HG02884 (cell line): ENCODE data around the gene SPEF1.
"Not testable (repeated sequence)": the region's sequence is repeated elsewhere in the genome, so short reads cannot be mapped to it uniquely, and the experiment has no call there.

Experiments used
- ATAC-seq: cut with Tn5 transposase; IDR thresholded peaks from one replicate; pipeline ENCODE4 v1.9.1; 2021; ENCODE audit warnings: mild to moderate bottlenecking, moderate library complexity; ENCODE audit not compliant: unreplicated experiment

SPEF1 gene, protein sequence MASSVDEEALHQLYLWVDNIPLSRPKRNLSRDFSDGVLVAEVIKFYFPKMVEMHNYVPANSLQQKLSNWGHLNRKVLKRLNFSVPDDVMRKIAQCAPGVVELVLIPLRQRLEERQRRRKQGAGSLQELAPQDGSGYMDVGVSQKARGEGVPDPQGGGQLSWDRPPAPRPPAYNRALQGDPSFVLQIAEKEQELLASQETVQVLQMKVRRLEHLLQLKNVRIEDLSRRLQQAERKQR

DNA sequence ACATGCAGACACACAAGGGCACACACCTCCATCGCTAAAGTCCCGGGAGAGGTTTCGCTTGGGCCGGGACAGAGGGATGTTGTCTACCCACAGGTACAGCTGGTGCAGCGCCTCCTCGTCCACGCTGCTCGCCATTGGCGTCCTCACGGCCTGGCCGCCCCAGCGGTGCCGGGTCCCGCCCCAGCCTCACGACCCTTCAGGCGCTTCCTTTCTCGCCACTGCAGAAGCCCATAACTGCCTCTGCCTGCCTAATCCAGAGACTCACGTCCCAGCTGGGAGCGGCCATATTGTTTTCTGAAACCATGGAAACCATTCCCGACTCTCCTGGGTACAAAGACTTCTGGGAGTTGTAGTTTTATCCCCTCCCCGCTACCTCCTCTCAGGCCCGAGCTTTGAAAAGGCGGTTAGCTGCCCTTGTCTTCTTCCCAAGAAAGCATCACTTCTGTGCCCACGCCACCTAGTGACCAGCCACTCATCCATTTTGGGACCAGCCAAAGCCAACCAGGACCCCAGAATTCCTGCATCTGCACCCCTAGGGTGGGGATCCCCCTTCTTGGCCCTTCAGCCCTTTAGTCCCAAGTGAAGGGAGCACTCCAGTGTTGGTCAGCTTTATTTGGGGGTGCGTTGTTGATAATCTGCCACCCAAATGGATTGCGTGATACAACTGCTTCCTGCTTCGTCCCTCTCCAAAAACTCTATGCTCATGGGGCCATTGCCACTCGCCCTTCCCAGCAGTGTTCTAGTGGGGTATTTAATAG is at the start of gene SPEF1:
TSS of gene SPEF1 (minus strand) at position 296 of the 758 bp plus-strand sequence. CDS start at position 135, 161 bp downstream.
- peak; percentile 66 for ATAC-seq

DNA sequence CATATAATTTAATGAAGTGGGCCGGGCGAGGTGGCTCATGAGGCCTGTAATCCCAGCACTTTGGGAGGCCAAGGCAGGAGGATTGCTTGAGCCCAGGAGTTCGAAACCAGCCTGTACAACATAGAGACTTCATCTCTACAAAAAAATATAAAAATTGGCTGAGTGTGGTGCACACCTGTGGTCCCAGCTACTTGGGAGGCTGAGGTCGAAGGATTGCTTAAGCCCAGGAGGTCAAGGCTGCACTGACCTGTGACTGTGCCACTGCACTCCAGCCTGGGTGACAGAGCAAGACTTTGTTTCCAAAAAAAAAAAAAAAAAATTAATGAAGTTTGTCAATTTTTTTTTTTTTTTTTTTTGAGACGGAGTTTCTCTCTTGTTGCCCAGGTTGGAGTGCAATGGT is 48.6 kb upstream of the SPEF1 start:
- ATAC-seq: not testable (repeated sequence)

DNA sequence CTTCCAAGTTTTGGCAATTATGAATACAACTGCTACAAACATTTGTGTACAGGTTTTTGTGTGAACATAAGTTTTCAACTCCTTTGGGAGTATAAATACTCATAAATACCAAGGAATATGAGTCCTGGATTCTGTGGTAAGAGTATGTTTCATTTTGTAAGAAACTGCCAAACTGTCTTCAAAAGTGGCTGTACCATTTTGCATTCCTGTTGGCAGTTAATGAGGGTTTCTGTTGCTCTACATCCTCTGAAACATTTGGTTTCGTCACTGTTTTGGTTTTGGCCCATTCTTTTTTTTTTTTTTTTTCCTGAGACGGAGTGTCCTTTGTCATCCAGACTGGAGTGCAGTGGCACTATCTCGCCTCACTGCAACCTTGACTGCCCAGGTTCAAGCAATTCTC is 47.5 kb upstream of the SPEF1 start:
- no peak for ATAC-seq

DNA sequence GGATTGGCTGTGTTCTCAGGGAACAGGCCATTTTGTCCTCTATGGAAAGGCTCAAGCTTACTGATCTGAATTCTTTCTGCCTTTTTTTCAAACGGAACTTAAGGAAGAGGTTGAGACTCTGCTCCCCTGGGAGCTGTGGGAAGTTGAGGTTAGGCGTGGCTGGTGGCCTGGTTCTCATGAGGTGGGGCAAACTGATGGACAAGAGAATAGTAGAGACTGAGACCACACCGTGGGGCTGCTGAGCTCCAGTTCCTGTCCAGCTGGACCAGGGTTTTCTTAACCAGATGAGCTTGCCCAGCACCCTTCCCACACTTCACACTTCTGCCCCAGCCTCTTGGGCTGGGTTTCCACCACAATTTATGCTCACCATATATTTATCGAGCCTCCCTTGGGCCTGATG is 45.2 kb upstream of the SPEF1 start:
- ATAC-seq: no peak

DNA sequence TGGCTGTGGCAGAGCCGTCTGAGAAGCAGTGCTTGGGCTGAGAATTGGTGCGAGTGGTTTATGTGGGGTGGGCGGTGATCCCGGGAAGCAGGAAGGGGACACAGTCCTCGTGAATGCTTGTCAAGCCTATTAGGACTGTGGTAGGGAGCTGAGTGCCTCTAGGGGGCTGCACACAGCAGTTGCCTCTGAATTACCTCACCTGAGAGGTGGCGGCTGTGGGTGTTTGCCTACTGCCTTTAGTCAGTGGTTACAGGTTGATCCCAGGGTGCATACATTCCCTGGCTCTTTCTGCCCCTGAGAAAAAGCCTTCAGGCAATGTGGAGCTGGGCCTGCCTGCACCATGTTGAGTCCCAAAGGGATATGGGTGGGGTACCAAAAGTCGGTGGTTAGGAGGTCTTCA is 44.3 kb upstream of the SPEF1 start:
- no peak for ATAC-seq

DNA sequence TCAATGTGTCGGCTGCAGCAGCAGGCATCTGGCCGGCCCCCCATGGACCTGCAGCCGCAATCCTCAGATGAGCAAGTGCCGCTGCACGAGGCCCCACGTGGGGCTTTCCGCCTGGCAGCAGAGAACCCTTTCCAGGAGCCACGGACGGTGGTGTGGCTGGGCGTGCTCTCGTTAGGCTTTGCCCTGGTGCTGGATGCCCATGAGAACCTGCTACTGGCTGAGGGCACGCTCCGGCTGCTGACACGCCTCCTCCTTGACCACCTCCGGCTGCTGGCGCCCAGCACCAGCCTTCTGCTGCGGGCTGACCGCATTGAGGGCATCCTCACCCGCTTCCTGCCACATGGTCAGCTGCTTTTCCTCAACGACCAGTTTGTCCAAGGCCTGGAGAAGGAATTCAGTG is 42.6 kb upstream of the SPEF1 start:
- ATAC-seq: no peak

DNA sequence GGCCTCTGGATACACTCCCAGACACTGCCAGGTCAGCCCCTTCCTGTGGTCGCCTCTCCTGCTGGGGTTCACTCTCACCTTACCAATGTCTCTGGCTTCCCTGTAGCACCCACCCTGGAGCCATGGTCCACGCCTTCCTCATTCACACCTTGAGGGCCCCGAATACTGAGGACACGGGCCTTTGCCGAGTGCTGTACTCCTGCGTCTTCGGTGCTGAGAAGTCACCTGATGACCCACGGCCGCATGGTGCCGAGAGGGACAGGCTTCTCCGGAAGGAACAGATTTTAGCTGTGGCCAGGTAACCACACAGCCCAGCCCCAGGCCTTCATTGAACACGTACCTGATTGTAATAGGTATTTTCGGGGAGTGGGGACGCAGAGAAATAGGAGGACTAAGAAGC is 40.7 kb upstream of the SPEF1 start:
- no peak for ATAC-seq

DNA sequence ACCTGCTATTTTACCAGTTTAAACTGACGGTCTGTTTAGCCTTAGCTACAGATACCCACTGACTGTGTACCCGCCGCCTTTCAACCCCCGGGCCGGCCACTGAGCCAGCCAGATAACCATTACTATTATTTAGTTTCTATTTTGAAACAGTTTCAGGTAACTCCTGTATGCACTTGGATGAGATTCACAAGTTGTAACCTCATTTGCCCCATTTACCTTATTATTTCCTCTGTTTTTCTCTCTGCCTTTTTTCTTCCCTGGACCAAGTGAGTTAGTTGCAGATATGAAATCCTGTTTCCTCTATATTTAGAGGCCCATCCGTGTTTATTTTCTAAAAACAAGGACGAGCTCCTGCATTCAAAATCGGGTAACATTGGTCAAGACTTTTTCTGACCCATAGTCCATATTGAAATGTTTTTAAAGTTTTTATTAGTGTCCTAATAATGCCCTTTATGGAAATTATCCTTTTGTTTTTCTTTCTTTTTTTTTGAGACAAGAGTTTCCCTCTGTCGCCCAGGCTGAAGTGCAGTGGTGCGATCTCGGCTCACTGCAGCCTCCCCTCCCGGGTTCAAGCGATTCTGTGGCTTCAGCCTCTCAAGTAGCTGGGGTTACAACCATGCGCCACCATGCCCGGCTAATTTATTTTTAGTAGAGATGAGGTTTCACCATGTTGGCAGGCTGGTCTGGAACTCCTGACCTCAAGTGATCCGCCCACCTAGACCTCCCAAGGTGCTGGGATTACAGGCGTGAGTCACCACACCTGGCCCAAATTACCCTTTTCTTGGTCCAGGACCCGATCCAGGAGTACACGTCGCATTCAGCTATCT is 39.9 kb upstream of the SPEF1 start:
- ATAC-seq: no peak

DNA sequence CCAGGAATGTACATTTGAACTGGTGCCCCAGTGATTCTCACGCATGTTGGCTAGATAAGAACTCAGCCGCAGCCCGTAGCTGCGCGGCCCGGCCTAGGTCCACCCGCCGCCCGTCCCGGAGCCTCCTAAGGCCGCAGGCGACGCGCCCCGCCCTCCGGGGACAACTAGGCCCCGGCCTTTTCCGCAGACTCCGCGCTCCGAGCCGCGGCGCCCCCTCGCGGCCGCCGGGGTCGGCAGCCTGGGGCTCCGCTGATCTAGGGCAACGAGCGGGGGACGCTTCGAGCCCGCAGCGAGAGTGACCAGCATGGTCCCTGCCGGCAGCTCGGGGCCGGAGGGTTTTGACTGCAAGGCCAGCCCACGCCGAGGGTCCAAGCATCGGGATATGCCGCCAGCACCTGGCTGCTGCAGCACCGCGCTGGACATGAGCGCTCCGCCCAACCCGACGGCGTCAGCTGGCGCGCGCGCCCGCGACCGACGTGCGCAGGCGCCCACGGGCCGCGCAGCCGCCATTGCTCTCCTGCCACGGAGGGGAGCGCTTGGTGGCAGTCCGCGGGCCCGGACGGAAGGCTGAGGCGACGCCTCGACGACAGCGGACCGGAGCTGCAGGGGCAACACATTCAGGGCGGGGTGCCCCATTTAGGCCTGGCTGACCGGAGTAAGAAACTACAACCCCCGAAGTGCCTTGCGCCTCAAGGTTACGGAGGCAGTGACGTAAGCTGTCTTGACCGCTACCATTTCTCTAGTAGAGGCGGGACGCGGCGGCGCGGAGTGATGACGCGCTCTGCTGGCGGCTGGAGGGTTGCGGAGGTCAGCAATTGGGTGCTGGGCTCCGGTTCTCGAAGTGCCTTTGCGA is 39.0 kb upstream of the SPEF1 start, which contains the start of gene AP5S1:
TSS of gene AP5S1 (plus strand) at position 500 of the 853 bp plus-strand sequence. CDS start 1,571 bp downstream, outside the sequence.
- peak; percentile 77 for ATAC-seq

DNA sequence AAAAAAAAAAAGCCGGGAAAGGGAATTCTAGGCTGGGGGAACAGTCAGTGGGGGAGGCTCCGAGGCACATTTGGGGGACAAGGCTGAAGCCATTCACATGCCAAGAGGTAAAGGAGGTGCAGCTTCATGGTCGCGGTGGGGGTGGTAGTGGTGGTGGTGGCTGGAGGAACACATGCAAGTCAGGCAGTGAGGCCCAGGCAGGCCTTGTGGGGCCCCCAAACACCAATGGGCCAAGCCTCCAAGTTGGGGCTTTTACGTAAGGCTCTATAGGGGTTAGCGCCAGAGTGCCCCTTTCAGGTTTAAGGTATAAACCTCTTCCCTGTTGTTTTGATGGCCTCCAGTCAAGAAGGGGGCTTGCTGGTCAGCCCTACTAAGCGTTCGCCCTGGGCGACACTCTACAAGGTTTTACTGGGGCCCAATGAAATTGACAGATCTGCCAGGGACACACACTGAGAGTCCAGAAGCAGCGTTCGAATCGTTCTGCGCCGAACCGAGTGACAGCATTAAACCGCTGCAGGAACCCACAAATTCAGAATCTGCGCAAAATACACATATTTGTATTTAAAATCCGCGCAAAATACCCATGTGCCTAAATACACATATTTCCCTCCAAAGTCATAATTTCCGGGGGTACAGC is 38.3 kb upstream of the SPEF1 start:
- no peak for ATAC-seq

DNA sequence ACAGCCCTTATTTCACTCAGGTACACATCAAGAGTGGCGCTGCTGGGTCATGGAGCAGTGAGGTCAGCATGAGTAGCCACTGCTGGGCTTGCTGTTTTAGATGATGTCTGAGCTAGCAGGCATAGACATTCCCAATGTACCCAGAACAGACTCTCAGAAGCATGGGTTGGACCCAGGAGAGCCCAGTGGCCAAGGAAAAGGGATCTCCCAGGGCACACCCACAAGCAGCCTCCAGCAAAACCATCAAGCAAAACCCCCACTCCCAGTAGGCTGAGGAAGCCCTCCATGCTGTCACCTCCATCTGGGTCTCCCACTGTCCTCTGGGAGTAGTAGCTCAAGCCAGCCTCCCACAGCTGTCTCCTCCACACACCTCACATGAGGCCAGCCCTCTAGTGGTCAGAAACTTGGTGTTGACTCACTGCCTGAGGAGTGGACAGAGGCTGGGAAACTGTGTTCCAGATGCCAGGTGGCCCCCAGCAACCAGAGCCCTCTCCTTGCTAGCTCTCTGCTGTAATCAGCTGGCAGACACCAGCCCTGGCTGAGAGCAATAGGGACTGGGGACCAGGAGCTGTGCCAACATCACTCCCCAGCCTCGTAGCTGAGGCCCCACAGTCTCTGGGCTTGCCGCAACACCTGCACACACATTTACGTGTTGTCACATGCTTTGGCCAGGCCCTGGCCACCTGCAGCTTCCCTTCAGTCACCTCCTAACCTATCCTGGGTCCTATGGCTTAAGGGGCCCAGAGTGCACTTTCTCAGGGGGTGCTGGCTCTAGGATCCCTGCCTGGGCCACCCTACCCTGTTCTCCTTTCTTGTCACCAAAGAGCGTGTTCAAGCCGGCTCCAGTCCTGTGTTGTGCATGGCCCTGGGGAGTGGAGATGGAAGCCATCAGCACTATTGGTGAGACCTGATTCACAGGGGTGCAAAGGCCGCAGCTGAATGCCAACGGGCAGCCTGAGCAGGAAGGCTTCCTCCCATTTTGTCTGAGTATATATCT is 37.2 kb upstream of the SPEF1 start:
- no peak for ATAC-seq

DNA sequence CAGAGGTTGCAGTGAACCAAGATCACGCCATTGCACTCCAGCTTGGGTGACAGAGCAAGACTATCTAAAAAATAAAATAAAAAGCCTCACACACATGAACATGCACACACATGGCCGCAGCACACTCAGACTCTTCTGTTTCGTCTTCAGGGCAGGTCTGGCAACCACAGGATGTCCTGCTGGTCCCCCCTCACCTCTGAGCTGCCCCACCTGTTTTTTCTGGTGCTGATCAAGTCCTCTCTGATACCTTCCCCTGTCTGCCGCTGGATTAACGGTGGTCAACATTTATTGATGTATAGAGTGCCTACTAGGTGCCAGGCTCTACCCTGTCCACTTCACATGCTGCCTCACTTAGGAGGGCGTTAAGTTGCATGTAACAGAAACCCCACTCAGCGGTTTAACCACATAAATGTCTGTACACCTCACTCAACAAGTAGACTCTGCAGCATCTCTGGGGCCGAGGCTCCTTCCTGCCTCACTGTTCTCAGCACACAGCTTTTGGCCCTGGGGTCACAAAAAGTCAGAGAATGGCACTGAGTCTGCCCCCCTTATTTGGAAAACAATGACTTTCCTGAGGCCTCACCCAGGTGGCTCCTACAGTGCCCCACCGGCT is 34.6 kb upstream of the SPEF1 start:
- ATAC-seq: no peak

DNA sequence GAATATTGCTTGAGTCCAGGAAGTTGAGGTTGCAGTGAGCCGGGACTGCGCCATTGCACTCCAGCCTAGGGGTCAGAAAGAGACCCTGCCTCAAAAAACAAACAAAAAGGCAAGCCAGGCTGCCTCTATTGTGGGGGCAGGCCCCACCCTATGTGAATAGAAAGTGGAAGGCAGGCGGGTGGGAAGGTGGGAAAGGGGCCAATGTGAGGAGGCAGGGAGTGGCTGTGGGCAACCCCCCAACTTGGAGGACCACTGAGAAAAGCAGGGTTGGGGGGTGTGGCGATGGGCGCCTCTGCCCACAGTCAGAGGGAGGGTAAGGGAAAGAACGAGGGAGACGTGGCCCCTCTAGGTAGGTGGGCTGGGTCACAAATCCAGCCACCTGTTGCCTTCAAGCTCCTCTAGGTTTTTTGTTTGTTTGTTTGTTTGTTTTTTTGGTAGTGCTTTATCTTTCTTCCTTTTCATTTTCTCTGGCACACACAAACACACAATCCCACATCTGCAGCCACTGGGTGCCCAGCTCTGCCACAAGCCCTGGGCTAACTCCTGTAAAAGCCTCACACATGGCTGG is 33.8 kb upstream of the SPEF1 start:
- ATAC-seq: no peak

DNA sequence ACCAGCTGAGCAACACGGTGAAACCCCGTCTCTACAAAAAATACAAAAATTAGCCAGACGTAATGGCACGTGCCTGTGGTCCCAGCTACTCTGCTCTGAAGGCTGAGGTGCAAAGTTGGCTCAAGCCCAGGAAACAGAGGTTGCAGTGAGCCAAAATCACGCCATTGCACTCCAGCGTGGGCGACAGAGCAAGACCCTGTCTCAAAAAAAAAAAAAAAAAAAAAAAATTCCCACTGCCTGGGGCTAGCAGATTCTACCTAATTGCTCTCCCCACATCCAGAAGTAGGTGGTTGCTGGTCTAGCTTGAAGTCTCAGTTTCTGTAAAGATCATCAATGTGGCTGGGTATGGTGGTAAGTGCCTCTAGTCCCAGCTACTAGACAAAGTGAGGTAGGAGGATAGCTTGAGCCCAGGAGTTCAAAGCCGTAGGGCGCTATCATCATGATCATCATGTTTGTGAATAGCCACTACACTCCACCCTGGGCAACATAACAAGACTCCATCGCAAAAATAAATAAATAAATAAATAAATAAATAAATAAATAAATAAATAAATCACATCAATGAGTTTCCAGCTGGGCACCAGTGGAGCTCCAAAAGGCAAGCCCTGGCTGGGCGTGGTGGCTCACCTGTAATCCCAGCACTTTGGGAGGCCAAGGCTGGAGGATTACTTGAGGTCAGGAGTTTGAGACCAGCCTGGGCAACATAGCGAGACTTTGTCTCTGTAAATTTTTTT is 32.8 kb upstream of the SPEF1 start:
- no peak for ATAC-seq

DNA sequence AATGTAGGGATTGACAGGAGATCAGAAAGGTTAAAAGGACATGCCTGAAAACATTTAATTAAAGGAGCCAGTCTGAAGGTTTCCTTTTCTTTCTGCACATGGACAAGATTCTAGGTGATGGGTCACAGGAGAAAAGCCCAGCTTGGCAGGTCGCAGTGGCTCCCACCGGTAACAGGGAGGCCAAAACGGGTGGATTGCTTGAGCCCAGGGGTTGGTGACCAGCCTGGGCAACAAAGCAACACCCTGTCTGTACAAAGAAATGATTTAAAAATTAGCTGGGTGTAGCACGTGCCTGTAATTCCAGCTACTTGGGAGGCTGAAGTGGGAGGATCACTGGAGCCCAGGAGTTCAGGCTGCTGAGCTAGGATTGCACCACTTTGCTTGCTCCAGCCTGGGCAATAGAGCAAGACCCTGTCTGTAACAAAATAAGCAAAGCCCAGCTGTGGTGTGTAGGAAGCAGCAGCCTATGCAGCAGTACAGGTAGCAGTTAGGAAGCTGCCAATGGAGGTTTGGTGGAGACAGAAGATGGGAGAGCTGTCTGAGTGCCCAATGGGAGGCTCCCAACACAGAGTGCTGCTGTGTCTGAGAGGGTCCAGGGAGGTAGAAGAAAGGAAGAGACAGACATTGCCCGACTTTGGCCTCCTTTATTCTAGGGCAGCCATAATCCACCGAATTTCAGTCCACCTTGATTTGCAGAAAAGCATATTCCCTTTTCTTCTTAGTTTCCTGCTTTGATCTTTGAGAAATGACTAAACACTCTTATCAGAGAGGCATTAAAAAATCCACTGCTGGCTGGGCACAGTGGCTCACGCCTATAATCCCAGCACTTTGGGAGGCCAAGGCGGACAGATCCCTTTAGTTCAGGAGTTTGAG is 32.0 kb upstream of the SPEF1 start:
- no peak for ATAC-seq

DNA sequence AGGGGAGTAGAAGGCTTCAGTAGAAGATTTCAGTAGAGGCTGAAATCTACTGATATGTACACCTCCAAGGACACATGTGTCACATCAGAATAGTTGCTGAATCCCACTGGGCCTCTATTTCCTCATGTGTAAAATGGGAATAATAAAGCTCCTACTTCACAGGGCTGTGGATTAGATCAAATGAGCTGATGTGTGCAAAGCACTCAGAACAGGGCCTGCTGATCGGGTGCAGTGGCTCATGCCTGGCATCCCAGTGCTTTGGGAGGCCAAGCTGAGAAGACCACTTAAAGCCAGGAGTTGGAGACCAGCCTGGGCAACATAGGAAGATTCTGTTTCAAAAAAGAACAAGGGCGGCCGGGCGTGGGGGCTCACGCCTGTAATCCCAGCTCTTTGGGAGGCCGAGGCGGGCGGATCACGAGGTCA is 31.0 kb upstream of the SPEF1 start:
- no peak for ATAC-seq
